NCI-H524 (cell line): ENCODE measurements around the gene TLR8.
"Not testable (repeated sequence)": the region's sequence is repeated elsewhere in the genome, so short reads cannot be mapped to it uniquely, and the experiment has no call there.

Experiments
- DNase-seq, 2 experiments: peaks; one replicate each; lab custom pipeline; 2025; lab: John Stamatoyannopoulos, UW

The TLR8 gene

DNA sequence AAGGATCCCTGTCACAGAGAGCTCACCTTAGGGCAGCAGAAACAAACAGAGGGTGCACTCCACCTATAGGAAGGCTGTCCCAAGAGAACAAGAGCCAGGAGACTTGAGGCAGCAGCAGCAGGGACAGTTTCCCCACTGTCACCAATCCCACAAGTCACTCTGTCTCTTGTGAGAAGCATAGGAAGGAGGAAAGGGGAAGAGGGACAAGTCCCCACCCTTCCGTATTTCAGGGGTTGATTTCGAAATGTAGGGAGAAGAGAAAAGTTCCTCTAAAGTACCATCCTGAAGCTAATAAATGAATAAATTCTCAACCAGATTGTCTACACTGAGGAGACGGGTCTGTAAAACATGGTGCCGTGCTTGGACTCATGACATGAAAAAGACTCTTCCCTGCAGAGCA lies 9.5 kb upstream of the TLR8 start:
- DNase-seq = no peak

DNA sequence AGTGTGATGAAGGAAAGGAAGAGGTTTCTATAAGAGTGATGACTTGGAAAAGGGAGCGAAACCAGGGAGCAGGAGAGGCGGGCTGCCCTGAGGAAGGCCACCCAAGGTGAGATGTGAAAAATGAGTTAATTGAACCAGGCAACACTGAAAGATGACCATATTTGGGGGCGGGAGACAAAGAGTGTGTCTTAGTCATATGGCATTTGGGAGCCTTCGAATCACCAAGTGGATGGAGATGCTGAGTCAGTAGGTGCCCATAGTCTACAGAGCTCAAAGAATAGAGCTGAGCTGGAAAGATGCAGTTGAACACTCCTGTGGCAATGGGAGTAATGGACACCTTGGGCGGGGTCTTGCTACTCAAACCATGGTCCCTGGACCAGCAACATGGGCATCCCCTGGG lies 8.3 kb upstream of the TLR8 start:
- no peak for DNase-seq

DNA sequence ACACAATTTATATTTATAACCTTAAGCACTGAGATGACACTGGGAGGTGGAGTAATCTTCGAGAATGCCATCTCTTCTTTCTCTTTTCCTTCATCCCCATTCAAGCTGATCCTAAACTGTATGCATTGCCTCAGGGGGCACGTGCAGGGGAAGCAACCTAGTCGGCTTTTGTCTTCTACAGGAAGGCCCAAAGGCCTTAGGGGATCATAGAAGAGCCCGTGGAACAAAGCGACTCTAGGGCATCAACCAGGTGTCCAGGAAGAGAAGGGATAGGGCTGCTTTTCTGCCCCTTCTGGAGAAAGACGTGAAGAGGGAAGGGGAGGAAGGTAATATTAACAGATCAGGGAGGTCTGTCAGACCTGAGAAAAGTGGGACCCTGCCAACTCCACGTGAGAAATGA lies 6.9 kb upstream of the TLR8 start:
- DNase-seq = no peak

DNA sequence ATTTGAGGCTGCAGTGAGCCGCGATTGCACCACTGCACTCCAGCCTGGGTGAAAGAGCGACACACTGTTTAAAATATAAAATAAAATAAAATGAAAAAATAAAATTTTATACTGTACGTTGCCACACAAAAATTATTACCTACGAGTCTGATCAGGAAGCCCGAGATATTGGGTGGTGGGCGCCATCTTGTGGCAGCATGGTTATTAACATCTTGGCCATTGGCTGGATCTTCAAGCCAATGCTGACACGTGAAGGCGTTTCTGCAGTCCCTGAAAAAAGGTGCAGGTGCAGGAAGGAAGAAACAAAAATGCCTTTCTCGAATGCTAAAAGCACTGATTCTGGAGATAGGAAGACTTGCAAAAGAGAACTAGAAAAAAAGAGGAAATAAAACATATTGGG lies 4.9 kb upstream of the TLR8 start:
- DNase-seq = peak in 1 of 2 experiments; percentile 36

DNA sequence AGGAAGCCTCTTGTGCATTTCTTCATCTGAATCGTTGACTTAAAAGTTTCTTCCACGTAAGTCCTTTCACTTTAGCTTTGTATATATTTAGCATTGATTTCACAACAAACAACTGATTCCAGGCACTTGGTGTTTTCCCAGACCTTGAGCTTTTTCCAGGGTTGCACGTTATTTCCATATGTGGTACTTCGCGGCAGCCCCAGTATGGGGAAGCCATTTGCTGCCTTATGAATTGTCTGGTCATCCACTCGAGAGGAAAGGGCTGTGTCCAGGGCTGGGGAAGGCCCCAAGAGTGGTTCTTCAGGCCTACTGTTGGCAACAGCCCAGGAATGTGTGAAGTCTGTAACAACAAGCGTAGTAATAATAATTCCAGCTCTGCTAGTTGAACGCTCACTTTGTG lies 2.8 kb upstream of the TLR8 start:
- no peak for DNase-seq

DNA sequence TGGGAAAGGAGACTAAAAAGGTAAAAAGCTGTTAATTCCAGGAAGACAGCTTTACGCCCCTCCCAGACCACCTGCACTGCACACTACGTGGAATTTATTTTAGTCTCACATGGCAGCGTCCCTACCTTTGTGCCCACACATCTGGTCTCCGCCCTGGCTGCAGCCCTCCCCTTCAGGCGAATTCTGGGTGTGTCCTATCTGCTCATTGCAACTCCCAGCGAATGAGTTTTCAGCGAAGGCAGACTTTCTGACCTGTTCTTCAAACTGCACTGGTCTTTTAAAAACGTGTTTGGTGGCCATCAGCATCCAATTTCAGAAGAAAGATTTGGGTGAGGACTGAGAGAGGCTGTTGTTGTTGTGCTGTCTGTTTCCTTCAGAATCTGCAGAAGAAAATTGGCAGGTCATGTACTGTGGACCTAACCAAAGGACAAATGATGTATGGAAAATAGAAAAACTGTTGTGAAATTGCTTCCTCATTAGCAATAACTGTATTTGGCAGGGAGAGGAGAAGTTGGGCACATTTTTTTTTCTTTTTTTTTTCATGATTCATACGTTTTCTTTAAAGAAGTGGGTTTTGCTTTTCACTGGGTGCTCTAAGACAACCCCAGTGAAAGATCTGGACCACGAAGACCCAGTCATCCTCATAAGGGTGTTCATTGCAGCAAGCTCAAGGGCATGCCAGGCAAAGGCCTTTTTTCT lies 4.2 kb downstream of the TLR8 start:
- no peak for DNase-seq

DNA sequence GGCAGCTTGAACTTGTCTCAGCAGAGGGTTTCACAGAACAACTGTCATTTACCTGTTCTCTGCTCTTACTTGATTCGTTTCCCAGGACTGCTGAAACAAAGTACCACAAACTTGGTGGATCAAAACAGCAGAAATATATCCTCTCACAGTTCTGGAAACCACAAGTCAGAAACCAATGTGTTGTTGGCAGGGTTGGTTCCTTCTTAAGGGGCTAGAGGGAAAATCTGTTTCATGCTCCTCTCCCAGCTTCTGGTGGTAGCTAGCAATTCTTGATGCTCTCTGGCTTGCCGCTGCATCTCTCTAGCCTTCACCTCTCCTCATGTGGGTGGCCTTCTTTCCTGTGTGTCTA lies 4.7 kb downstream of the TLR8 start:
- no peak for DNase-seq

DNA sequence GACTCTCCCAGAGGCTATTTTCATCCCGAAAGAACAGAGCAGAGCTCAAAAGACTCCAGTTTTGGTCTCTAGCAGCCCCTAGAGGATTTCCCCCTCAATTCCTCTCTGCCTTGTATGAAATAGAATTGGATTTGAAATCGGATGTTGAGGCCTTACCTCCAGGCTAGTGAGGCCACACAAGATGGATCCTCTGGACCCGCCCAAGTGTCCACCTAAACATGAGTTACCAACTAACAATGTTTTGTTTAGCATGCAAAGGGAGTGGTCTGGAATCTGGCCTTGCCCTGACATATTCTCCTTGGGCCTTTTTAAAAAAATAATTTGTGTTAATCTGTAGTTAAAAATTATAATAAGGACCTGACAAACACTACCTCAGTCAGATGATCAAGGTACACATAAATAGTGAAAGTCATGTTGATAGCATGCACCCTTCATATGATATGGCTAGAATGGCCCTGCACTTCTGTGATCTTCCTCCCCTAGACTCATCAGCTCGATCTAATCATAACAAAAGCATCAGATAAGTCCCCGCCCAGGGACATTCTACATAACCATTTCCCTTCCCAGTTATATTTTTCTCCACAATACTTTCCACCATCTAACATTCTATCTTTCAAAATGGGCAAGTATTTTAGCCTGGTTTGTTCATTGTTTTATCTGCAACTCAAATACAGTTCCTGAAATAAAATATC lies 6.5 kb downstream of the TLR8 start:
- DNase-seq = no peak

DNA sequence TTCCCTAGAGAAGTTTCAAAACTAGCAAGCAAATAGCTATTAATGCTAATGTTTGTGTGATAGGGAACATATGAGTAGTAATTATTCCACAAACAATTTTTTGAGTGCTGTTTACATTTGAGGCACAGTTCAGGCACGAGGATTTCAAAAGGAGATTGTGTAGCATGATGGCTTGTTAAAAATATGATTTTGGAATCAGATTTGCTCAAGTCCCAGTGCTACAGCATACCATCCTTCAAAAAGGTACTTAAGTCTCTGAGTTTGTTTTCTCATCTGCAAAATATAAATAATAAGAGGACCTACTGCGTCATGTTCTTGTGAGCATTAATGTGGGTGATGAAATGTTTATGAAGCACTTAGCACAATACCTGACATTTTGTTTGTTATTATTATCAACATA lies 11.3 kb downstream of the TLR8 start:
- DNase-seq = no peak

DNA sequence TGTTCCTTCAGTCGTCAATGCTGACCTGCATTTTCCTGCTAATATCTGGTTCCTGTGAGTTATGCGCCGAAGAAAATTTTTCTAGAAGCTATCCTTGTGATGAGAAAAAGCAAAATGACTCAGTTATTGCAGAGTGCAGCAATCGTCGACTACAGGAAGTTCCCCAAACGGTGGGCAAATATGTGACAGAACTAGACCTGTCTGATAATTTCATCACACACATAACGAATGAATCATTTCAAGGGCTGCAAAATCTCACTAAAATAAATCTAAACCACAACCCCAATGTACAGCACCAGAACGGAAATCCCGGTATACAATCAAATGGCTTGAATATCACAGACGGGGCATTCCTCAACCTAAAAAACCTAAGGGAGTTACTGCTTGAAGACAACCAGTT lies 12.6 kb downstream of the TLR8 start:
- DNase-seq = no peak

DNA sequence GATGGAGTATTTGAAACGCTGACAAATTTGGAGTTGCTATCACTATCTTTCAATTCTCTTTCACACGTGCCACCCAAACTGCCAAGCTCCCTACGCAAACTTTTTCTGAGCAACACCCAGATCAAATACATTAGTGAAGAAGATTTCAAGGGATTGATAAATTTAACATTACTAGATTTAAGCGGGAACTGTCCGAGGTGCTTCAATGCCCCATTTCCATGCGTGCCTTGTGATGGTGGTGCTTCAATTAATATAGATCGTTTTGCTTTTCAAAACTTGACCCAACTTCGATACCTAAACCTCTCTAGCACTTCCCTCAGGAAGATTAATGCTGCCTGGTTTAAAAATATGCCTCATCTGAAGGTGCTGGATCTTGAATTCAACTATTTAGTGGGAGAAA lies 13.2 kb downstream of the TLR8 start:
- no peak for DNase-seq

DNA sequence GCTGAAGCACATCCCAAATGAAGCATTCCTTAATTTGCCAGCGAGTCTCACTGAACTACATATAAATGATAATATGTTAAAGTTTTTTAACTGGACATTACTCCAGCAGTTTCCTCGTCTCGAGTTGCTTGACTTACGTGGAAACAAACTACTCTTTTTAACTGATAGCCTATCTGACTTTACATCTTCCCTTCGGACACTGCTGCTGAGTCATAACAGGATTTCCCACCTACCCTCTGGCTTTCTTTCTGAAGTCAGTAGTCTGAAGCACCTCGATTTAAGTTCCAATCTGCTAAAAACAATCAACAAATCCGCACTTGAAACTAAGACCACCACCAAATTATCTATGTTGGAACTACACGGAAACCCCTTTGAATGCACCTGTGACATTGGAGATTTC lies 14.6 kb downstream of the TLR8 start:
- DNase-seq = no peak

DNA sequence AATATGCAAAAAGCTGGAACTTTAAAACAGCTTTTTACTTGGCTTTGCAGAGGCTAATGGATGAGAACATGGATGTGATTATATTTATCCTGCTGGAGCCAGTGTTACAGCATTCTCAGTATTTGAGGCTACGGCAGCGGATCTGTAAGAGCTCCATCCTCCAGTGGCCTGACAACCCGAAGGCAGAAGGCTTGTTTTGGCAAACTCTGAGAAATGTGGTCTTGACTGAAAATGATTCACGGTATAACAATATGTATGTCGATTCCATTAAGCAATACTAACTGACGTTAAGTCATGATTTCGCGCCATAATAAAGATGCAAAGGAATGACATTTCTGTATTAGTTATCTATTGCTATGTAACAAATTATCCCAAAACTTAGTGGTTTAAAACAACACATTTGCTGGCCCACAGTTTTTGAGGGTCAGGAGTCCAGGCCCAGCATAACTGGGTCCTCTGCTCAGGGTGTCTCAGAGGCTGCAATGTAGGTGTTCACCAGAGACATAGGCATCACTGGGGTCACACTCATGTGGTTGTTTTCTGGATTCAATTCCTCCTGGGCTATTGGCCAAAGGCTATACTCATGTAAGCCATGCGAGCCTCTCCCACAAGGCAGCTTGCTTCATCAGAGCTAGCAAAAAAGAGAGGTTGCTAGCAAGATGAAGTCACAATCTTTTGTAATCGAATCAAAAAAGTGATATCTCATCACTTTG lies 15.6 kb downstream of the TLR8 start:
- no peak for DNase-seq

DNA sequence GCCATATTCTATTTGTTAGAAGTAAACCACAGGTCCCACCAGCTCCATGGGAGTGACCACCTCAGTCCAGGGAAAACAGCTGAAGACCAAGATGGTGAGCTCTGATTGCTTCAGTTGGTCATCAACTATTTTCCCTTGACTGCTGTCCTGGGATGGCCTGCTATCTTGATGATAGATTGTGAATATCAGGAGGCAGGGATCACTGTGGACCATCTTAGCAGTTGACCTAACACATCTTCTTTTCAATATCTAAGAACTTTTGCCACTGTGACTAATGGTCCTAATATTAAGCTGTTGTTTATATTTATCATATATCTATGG lies 16.1 kb downstream of the TLR8 start:
- no peak for DNase-seq

DNA sequence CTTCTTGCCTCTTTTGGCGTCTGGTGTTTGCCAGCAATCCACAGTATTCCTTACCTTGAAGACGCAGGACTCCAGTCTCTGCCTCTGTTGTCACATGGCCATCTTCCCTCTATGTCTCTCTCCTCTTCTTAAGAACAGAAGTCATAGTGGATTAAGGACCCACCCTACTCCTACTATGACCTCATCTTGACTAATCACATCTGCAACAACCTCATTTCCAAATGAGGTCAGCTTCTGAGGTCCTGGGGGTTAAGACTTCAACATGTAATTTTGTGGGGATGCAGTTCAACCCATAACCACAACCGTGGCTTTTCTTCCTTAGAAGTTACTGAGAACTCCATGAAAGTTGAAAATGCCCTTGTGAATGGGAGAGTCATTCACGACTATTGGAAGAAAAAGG lies 23.3 kb downstream of the TLR8 start:
- no peak for DNase-seq

DNA sequence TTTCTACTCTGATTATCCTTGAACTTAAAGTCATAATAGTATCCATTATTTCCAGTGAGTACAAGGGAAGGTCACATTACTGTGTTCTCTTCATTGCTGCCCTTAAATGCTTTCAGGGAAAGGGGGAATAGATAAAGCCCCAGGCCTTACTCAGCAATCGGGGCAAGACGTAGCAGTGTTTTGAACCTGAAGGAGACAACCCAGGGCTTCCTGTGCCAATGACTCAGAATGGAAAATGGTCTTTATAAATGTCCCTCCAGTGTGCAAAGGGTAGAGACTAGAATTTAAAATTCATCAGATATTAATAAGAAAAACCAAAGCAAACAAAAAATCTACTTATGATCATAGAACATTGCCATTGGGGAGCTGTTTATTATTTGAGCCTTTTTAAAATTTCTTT lies 23.7 kb downstream of the TLR8 start:
- no peak for DNase-seq

DNA sequence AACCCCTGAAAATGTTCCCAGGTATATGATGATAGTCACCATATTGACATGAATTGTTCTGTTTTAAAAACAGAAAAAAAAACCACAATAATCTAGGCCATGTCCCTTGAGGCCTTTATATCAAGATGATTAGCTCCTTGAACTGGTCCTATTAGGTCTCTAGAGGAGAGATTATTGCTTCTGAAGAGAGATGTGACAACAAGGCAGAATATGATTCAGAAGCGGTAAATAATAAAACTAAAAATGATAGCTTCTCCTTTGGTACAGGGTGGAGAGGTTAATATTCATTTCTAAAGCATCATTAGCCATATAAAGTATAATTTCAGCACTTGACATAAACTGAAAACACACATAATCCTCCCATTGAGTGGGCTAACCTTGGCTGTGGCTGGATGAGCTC lies 25.8 kb downstream of the TLR8 start:
- peak in 1 of 2 experiments; percentile 73 for DNase-seq

DNA sequence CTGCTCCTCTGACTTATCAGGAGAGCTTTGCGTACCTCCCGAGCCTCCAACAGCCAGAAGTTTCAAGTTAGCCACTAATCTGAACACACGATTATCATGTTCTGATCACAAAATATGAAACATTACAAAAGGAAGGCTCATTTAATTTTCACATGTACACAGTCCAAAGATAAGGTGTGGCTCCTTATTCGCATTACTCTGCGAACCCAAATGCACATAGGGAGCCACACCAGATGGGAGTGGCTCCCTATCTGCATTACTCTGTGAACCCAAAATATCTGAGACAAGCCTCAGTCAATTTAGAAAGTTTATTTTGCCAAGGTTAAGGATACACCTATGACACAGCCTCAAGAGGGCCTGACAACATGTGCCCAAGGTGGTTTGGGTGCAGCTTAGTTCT lies 28.4 kb downstream of the TLR8 start:
- no peak for DNase-seq

DNA sequence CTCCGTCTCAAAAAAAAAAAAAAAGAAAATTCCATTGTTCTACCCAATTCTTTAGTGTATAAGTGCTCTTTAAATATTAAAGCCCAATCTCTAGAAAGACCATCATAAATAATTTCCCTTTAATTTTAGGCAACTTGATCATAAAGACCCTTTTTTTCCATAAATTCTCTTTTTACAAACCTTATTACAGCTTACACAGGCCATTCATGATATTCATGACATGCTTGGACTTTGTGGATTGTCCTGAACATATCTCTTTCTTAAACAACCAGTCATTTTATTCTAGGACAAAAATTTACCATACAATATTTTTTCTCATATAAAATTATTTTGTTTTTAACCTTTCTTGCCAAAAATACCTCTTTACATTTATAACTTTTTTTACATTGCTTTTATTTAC lies 30.5 kb downstream of the TLR8 start:
- DNase-seq = no peak

DNA sequence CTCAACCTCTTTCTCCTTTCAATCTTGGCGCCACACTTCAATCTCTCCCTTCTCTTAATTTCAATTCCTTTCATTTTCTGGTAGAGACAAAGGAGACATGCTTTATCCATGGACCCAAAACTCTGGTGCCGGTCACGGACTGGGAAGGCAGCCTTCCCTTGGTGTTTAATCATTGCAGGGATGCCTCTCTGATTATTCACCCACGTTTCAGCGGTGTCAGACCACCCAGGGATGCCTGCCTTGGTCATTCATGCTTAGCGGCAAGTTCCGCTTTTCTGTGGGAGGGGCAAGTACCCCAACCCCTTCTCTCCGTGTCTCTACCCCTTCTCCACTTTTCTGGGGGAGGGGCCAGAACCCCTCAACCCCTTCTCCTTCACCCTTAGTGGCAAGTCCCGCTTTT lies 34.1 kb downstream of the TLR8 start:
- not testable (repeated sequence) for DNase-seq

DNA sequence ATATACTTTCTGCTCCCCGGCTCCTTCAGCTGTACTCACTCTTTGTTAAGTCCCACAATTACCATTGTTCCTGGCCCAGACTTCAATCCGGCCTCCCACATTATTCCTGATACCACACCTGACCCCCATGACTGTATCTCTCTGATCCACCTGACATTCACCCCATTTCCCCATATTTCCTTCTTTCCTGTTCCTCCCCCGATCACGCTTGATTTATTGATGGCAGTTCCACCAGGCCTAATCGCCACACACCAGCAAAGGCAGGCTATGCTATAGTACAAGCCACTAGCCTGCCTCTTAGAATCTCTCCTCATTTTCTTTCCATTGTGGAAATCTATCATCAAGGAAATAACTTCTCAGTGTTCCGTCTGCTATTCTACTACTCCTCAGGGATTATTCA lies 37.2 kb downstream of the TLR8 start:
- not testable (repeated sequence) for DNase-seq

DNA sequence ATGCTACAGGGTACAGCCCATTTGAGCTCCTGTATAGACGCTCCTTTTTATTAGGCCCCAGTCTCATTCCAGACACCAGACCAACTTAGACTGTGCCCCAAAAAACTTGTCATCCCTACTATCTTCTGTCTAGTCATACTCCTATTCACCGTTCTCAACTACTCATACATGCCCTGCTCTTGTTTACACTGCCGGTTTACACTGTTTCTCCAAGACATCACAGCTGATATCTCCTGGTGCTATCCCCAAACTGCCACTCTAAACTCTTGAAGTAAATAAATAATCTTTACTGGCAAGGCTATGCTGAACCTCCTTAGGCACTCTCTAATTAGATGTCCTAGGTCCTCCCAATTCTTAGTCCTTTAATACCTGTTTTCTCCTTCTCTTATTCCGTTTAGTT lies 38.0 kb downstream of the TLR8 start:
- DNase-seq = not testable (repeated sequence)

DNA sequence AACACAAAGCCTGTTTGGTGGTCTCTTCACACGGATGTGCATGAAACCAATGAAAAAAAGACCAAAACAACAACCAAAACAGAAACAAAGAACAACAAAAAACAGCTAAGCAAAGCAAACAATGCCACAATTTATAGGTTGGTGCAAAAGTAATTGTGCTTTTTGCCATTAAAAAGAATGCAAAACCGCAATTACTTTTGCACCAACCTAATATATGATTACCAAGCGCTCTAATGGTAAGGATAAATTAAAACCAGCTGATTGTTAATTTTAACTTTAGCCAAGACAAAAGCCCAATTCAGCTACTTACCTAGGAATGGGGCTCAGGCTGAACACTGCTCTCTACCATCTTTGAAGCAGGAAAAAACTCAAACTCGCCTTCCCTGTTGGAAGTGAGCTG lies 39.1 kb downstream of the TLR8 start:
- DNase-seq = no peak

DNA sequence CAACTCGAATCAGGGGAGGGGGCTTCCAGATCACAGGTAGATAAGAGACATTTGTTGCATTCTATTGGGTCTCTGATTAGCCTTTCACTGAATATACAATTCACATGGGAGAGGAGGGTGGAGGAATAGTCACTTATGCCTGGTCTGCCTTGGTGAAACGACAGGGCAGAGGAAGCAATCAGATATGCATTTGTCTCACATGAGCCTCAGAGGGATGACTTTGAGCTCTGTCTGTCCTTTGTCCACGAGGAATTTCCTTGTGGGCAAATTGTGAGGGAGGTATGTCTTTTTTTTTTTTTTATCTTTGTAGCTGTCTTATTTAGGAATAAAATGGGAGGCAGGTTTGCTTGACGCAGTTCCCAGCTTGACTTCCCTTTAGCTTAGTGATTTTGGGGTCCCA lies 40.0 kb downstream of the TLR8 start:
- no peak for DNase-seq
